Neutrophil (primary cell): Measurements from ENCODE around the gene FBXW12.

Experiments used
- H3K27ac ChIP-seq: fragments of 200-600 bp; sonication (generic); 2 replicates; pipeline ENCODE4 v1.5.1; 2016; ENCODE audit warnings: mild to moderate bottlenecking, moderate library complexity
- H3K27me3 ChIP-seq: fragments of 200-600 bp; sonication (generic); 2 replicates; pipeline ENCODE4 v1.6.0; 2016; ENCODE audit warnings: mild to moderate bottlenecking
- H3K36me3 ChIP-seq: fragments of 200-600 bp; sonication (generic); 2 replicates; pipeline ENCODE4 v1.5.1; 2017
- H3K4me1 ChIP-seq, 2 experiments: fragments of 200-600 bp in 1 of 2; sonication (generic) in 1 of 2; 1 replicate in 1 of 2; 2 replicates in 1 of 2; pipeline versions ENCODE4 v1.5.1 to v1.6.1; 2013 to 2016; ENCODE audit warnings: low read depth in 1 of 2, low read length in 1 of 2, mild to moderate bottlenecking in 1 of 2, moderate library complexity in 1 of 2; ENCODE audit not compliant: control insufficient read depth in 1 of 2, insufficient read depth in 1 of 2
- H3K4me3 ChIP-seq, 2 experiments: fragments of 200-600 bp in 1 of 2; sonication (generic) in 1 of 2; 1 replicate in 1 of 2; 2 replicates in 1 of 2; pipeline ENCODE4 v1.5.1; 2013 to 2016; ENCODE audit warnings: low read depth in 1 of 2, low read length in 1 of 2, mild to moderate bottlenecking in 1 of 2, moderate library complexity in 1 of 2
- H3K9me3 ChIP-seq: fragments of 200-600 bp; sonication (generic); 2 replicates; pipeline ENCODE4 v1.5.1; 2016
- CTCF ChIP-seq: fragments of 200-600 bp; sonication (generic); IDR thresholded peaks from 2 replicates; pipeline ENCODE4 v1.5.1; 2016; ENCODE audit warnings: antibody characterized with exemption

Gene FBXW12

GRCh38 chr3:48343432-48343831 is 28.6 kb upstream of the FBXW12 start:
- TF ChIP-seq CTCF, result no peak

GRCh38 chr3:48344867-48345507 is 27.0 kb upstream of the FBXW12 start:
- no peak for TF ChIP-seq CTCF
- H3K36me3 ChIP-seq, result no peaks in the 10 kb centered on the region

More at GRCh38 chr3:48343432-48343831, 28.6 kb upstream of the FBXW12 start:
- no peaks in the 10 kb centered on the region for H3K9me3 ChIP-seq
- H3K4me3 ChIP-seq, result no peak overlapping the region
- no peaks in the 10 kb centered on the region for H3K27me3 ChIP-seq
- no peak overlapping the region for H3K27ac ChIP-seq
- H3K4me1 ChIP-seq, result peaks cover 9 to 13% of the 10 kb centered on the region in 2 experiments
- no peaks in the 10 kb centered on the region for H3K36me3 ChIP-seq

GRCh38 chr3:48345946-48346572 is 26.0 kb upstream of the FBXW12 start:
- Histone ChIP-seq H3K36me3 (no peaks in the 10 kb centered on the region), H3K9me3 (no peaks in the 10 kb centered on the region), H3K27ac (no peak overlapping the region), H3K4me1 (peaks cover 4 to 10% of the 10 kb centered on the region in 2 experiments), H3K4me3 (no peak overlapping the region), H3K27me3 (no peaks in the 10 kb centered on the region)
- TF ChIP-seq CTCF, result no peak

More at GRCh38 chr3:48344867-48345507, 27.0 kb upstream of the FBXW12 start:
- H3K4me1 ChIP-seq, result peaks cover 4 to 10% of the 10 kb centered on the region in 2 experiments
- H3K4me3 ChIP-seq, result no peak overlapping the region
- H3K9me3 ChIP-seq, result no peaks in the 10 kb centered on the region
- no peak overlapping the region for H3K27ac ChIP-seq
- no peaks in the 10 kb centered on the region for H3K27me3 ChIP-seq

GRCh38 chr3:48347500-48347899 is 24.5 kb upstream of the FBXW12 start:
- Histone ChIP-seq H3K27ac (no peak overlapping the region), H3K27me3 (no peaks in the 10 kb centered on the region), H3K4me3 (no peak overlapping the region), H3K9me3 (no peaks in the 10 kb centered on the region), H3K4me1 (peaks cover 4 to 9% of the 10 kb centered on the region in 2 experiments), H3K36me3 (no peaks in the 10 kb centered on the region)
- TF ChIP-seq CTCF, result no peak

- H3K27ac ChIP-seq, result no peak overlapping the region
- H3K9me3 ChIP-seq, result no peaks in the 10 kb centered on the region
- H3K4me1 ChIP-seq, result no peaks in the 10 kb centered on the region
- H3K36me3 ChIP-seq, result no peaks in the 10 kb centered on the region
- no peak for TF ChIP-seq CTCF
- no peak overlapping the region for H3K4me3 ChIP-seq
- H3K27me3 ChIP-seq, result no peaks in the 10 kb centered on the region
Measured at GRCh38 chr3:48352546-48352945, 19.5 kb upstream of the FBXW12 start.
